K562 treated with DMSO at 1 percent for 4 hours (cell line): ENCODE results near the gene FAR2. TPM values are rescaled to one million over a fixed set of nuclear protein-coding genes. Genes with fewer than 3 reads are reported as not detected.

Source experiments
- total RNA-seq: library from RNA; unstranded; fragments of 300-600 nt; gene quantifications from 2 replicates; pipeline ENCODE4 v1.2.3, GENCODE V29; 2022; ENCODE audit not compliant: insufficient read depth

FAR2 gene
- total RNA-seq: 6.2 and 13.5 TPM in 2 replicates

DNA sequence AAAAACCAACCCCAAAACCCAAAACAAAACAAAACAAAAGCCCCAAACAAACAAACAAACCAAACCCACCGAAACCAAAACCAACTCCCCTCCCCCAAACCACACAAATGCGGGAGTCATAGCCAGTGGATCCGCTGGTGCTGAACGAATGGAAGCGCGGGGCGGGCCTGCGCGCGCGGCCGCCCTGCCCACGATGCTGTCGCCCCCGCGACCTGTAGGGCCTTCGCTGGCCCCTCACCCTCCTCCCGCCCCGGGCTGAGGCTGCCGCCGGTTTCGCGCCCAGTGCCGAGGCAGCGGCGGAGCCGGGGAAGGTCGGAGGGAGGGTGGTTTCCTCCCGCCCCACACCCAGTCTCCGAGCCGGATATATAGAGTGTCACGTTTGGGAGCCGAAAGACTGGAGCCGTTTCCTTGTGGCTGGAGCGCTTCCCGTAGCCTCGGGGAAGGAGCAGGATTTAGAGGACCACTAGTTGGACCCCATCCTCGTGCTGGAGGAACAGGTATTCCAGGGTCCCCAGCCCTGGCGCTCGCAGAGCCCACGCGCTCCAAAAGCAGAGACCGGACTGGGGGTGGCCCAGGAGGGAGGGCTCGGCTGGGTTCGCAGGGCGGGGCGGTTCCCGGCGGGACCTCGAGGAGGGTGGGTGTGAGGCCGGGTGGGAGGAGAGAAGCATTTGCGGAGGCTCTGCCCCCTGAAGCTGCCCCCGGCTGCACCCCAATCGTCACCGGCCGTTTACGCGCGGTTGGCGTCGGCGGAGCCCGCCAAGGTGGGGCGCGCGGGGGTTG, at the start of gene FAR2:
Gene FAR2 (plus strand): TSS at position 368 of the 780 bp plus-strand sequence. CDS start 121,172 bp downstream, outside the sequence.

GRCh38 chr12:29380536-29381523, 231.8 kb downstream of the FAR2 start, which contains the start of gene ERGIC2:
Gene ERGIC2, minus strand, starts transcription at chr12:29381172. Its CDS starts 9,539 bp downstream, at chr12:29371633.

Other genes with a start within 250 kb of the FAR2 start
- gene ERGIC2, start 231.9 kb downstream of the FAR2 start, total RNA-seq: 9.5 and 20.2 TPM in 2 replicates